Effector memory CD4-positive, alpha-beta T cell (primary cell): ENCODE measurements around the gene NR2C1.

Experiments
- DNase-seq, 3 donors: peaks; one replicate each; pipeline ENCODE4 v3.0.0-alpha.2; 2020
- H3K27ac ChIP-seq: 2 replicates; pipeline ENCODE4 v1.7.0; 2013; ENCODE audit warnings: mild to moderate bottlenecking, low read length, moderate library complexity; ENCODE audit not compliant: insufficient read depth, poor library complexity, severe bottlenecking
- H3K27me3 ChIP-seq: replicated peaks from 2 replicates; pipeline ENCODE4 v1.7.0; 2013; ENCODE audit warnings: mild to moderate bottlenecking, low read length; ENCODE audit not compliant: insufficient read depth, control insufficient read depth, poor library complexity, severe bottlenecking
- H3K36me3 ChIP-seq: 2 replicates; pipeline ENCODE4 v1.7.0; 2013; ENCODE audit warnings: mild to moderate bottlenecking, low read length, moderate library complexity; ENCODE audit not compliant: control insufficient read depth, insufficient read depth
- H3K4me1 ChIP-seq: 2 replicates; pipeline ENCODE4 v1.7.0; 2013; ENCODE audit warnings: low read length, mild to moderate bottlenecking; ENCODE audit not compliant: control insufficient read depth, insufficient read depth, poor library complexity, severe bottlenecking
- H3K4me3 ChIP-seq: 2 replicates; pipeline ENCODE4 v1.7.0; 2013; ENCODE audit warnings: low read length, low read depth, mild to moderate bottlenecking; ENCODE audit not compliant: insufficient read depth, poor library complexity, severe bottlenecking
- H3K9me3 ChIP-seq: 2 replicates; pipeline ENCODE4 v1.7.0; 2013; ENCODE audit warnings: mild to moderate bottlenecking, low read length, moderate library complexity; ENCODE audit not compliant: control insufficient read depth

Gene NR2C1

GRCh38 chr12:95057424-95057823 lies 16.0 kb downstream of the NR2C1 start:
- H3K4me3 ChIP-seq = no peak overlapping the region
- H3K4me1 ChIP-seq = no peaks in the 10 kb centered on the region
- peaks cover 64% of the 10 kb centered on the region for H3K36me3 ChIP-seq
- no peak for DNase-seq
- no peaks in the 10 kb centered on the region for H3K27me3 ChIP-seq
- no peaks in the 10 kb centered on the region for H3K9me3 ChIP-seq
- no peak overlapping the region for H3K27ac ChIP-seq

- Histone ChIP-seq H3K4me1 (no peaks in the 10 kb centered on the region), H3K36me3 (peaks cover 54% of the 10 kb centered on the region)
- no peak for DNase-seq
Measured at GRCh38 chr12:95055057-95055456, 18.4 kb downstream of the NR2C1 start.

GRCh38 chr12:95054206-95054605 lies 19.2 kb downstream of the NR2C1 start:
- H3K9me3 ChIP-seq = no peaks in the 10 kb centered on the region
- no peaks in the 10 kb centered on the region for H3K4me1 ChIP-seq
- peaks cover 51% of the 10 kb centered on the region for H3K36me3 ChIP-seq
- no peak overlapping the region for H3K27ac ChIP-seq
- H3K27me3 ChIP-seq = no peaks in the 10 kb centered on the region
- no peak for DNase-seq
- H3K4me3 ChIP-seq = no peak overlapping the region

More at GRCh38 chr12:95055057-95055456, 18.4 kb downstream of the NR2C1 start:
- Histone ChIP-seq H3K27me3 (no peaks in the 10 kb centered on the region), H3K27ac (no peak overlapping the region), H3K9me3 (no peaks in the 10 kb centered on the region), H3K4me3 (no peak overlapping the region)

- DNase-seq = no peak
- no peak overlapping the region for H3K4me3 ChIP-seq
- peaks cover 37% of the 10 kb centered on the region for H3K36me3 ChIP-seq
- H3K27ac ChIP-seq = no peak overlapping the region
- no peaks in the 10 kb centered on the region for H3K27me3 ChIP-seq
- H3K9me3 ChIP-seq = no peaks in the 10 kb centered on the region
- H3K4me1 ChIP-seq = no peaks in the 10 kb centered on the region
Measured at GRCh38 chr12:95051241-95051640, 22.2 kb downstream of the NR2C1 start.

GRCh38 chr12:95037906-95038305 lies 35.5 kb downstream of the NR2C1 start:
- Histone ChIP-seq H3K36me3 (peaks cover 24% of the 10 kb centered on the region), H3K4me1 (no peaks in the 10 kb centered on the region), H3K27me3 (no peaks in the 10 kb centered on the region), H3K4me3 (no peak overlapping the region), H3K27ac (no peak overlapping the region), H3K9me3 (no peaks in the 10 kb centered on the region)
- DNase-seq = no peak

GRCh38 chr12:95034750-95035149 lies 38.7 kb downstream of the NR2C1 start:
- Histone ChIP-seq H3K27me3 (no peaks in the 10 kb centered on the region), H3K27ac (no peak overlapping the region), H3K36me3 (peaks cover 30% of the 10 kb centered on the region), H3K9me3 (no peaks in the 10 kb centered on the region), H3K4me1 (no peaks in the 10 kb centered on the region), H3K4me3 (no peak overlapping the region)
- no peak for DNase-seq

GRCh38 chr12:95022477-95022876 lies 50.9 kb downstream of the NR2C1 start:
- H3K36me3 ChIP-seq = no peaks in the 10 kb centered on the region
- DNase-seq = no peak

GRCh38 chr12:95017482-95017881 lies 55.9 kb downstream of the NR2C1 start:
- no peaks in the 10 kb centered on the region for H3K36me3 ChIP-seq
- H3K27me3 ChIP-seq = no peaks in the 10 kb centered on the region

More at GRCh38 chr12:95022477-95022876, 50.9 kb downstream of the NR2C1 start:
- H3K27me3 ChIP-seq = no peaks in the 10 kb centered on the region
- H3K4me1 ChIP-seq = no peaks in the 10 kb centered on the region
- no peak overlapping the region for H3K27ac ChIP-seq
- no peak overlapping the region for H3K4me3 ChIP-seq
- no peaks in the 10 kb centered on the region for H3K9me3 ChIP-seq

GRCh38 chr12:95016120-95016519 lies 57.3 kb downstream of the NR2C1 start:
- Histone ChIP-seq H3K9me3 (no peaks in the 10 kb centered on the region), H3K27me3 (no peaks in the 10 kb centered on the region), H3K27ac (no peak overlapping the region), H3K36me3 (no peaks in the 10 kb centered on the region), H3K4me1 (no peaks in the 10 kb centered on the region), H3K4me3 (no peak overlapping the region)
- DNase-seq = no peak

More at GRCh38 chr12:95017482-95017881, 55.9 kb downstream of the NR2C1 start:
- Histone ChIP-seq H3K4me1 (no peaks in the 10 kb centered on the region), H3K9me3 (no peaks in the 10 kb centered on the region), H3K4me3 (no peak overlapping the region), H3K27ac (no peak overlapping the region)
- no peak for DNase-seq

GRCh38 chr12:95014554-95014953 lies 58.9 kb downstream of the NR2C1 start:
- Histone ChIP-seq H3K27me3 (no peaks in the 10 kb centered on the region), H3K27ac (no peak overlapping the region), H3K4me3 (no peak overlapping the region), H3K9me3 (no peaks in the 10 kb centered on the region), H3K36me3 (no peaks in the 10 kb centered on the region), H3K4me1 (no peaks in the 10 kb centered on the region)
- DNase-seq = no peak

- Histone ChIP-seq H3K4me1 (peaks cover 11% of the 10 kb centered on the region), H3K27me3 (no peaks in the 10 kb centered on the region), H3K36me3 (no peaks in the 10 kb centered on the region), H3K9me3 (no peaks in the 10 kb centered on the region), H3K4me3 (no peak overlapping the region), H3K27ac (no peak overlapping the region)
- no peak for DNase-seq
Measured at GRCh38 chr12:95006206-95006605, 67.2 kb downstream of the NR2C1 start.
